Ishikawa (cell line): ENCODE data around the gene NFRKB.
A peak's percentile ranks its signal among the peaks of the same experiment; 100 is the strongest.

Experiments
- CEBPB ChIP-seq: IDR thresholded peaks from 2 replicates; pipeline ENCODE4 v1.6.1; 2012
- CREB1 ChIP-seq: IDR thresholded peaks from 2 replicates; pipeline ENCODE4 v1.6.1; 2012; ENCODE audit warnings: low read depth
- EP300 ChIP-seq: IDR thresholded peaks from 2 replicates; pipeline ENCODE4 v1.6.1; 2012; ENCODE audit warnings: borderline replicate concordance
- FOXM1 ChIP-seq: IDR thresholded peaks from 2 replicates; pipeline ENCODE4 v1.6.1; 2012; ENCODE audit warnings: low read depth, borderline replicate concordance
- MAX ChIP-seq: IDR thresholded peaks from 2 replicates; pipeline ENCODE4 v1.6.1; 2012
- NFIC ChIP-seq: IDR thresholded peaks from 2 replicates; pipeline ENCODE4 v1.6.1; 2012
- REST ChIP-seq: IDR thresholded peaks from 2 replicates; pipeline ENCODE4 v1.6.1; 2012; ENCODE audit warnings: low read depth, mild to moderate bottlenecking
- TAF1 ChIP-seq: IDR thresholded peaks from 2 replicates; pipeline ENCODE4 v1.6.1; 2012; ENCODE audit warnings: low read depth, mild to moderate bottlenecking
- TEAD4 ChIP-seq: IDR thresholded peaks from 2 replicates; pipeline ENCODE4 v1.6.1; 2012
- USF1 ChIP-seq: IDR thresholded peaks from 2 replicates; pipeline ENCODE4 v1.6.1; 2012

GRCh38 chr11:129910360-129910759 lies 15.0 kb upstream of the NFRKB start:
- TF ChIP-seq NFIC, result no peak
- TF ChIP-seq EP300, result no peak
- no peak for TF ChIP-seq TAF1
- no peak for TF ChIP-seq MAX
- no peak for TF ChIP-seq USF1
- no peak for TF ChIP-seq REST
- no peak for TF ChIP-seq CREB1
- no peak for TF ChIP-seq FOXM1
- TF ChIP-seq CEBPB, result no peak
- peak; percentile 65; the same call in 1 of the 2 replicates for TF ChIP-seq TEAD4
